ENCODE data around the gene ZNF417.

GRCh38 chr19:57900311-57900710 is 16.1 kb downstream of the ZNF417 start:
- TF ChIP-seq ZNF600 (tag by site-specific recombination; IDR thresholded peaks at IDR 0.05), result no peak
- no peak for TF ChIP-seq CTCF (tag by site-specific recombination; IDR thresholded peaks at IDR 0.05)
- TF ChIP-seq ZNF24 (tag by site-specific recombination; IDR thresholded peaks at IDR 0.05), result no peak
- TF ChIP-seq ZBTB17 (tag by site-specific recombination; IDR thresholded peaks at IDR 0.05), result no peak
- TF ChIP-seq PRDM10 (tag by site-specific recombination; IDR thresholded peaks at IDR 0.05), result no peak
- no peak for TF ChIP-seq ZNF639 (tag by site-specific recombination; IDR thresholded peaks at IDR 0.05)
- TF ChIP-seq KLF1 (tag by site-specific recombination; IDR thresholded peaks at IDR 0.05), result no peak
- TF ChIP-seq HOXD13 (CRISPR knock-in tag; IDR thresholded peaks at IDR 0.05; ENCODE audit: borderline replicate concordance), result no peak
- TF ChIP-seq ZNF138 (tag by site-specific recombination; IDR thresholded peaks at IDR 0.05; ENCODE audit: borderline replicate concordance), result no peak
- no peak for TF ChIP-seq ZNF621 (tag by site-specific recombination; IDR thresholded peaks at IDR 0.05)
